ENCODE data around the gene PAQR5. TPM values are rescaled to one million over a fixed set of nuclear protein-coding genes. Genes with fewer than 3 reads are reported as not detected.

PAQR5 gene, protein sequence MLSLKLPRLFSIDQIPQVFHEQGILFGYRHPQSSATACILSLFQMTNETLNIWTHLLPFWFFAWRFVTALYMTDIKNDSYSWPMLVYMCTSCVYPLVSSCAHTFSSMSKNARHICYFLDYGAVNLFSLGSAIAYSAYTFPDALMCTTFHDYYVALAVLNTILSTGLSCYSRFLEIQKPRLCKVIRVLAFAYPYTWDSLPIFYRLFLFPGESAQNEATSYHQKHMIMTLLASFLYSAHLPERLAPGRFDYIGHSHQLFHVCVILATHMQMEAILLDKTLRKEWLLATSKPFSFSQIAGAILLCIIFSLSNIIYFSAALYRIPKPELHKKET
- not detected in 2 replicates for total RNA-seq

- ChIA-PET CTCF (no interaction called here), POLR2A (no interaction called here)
- TF ChIP-seq, protein P1, sequence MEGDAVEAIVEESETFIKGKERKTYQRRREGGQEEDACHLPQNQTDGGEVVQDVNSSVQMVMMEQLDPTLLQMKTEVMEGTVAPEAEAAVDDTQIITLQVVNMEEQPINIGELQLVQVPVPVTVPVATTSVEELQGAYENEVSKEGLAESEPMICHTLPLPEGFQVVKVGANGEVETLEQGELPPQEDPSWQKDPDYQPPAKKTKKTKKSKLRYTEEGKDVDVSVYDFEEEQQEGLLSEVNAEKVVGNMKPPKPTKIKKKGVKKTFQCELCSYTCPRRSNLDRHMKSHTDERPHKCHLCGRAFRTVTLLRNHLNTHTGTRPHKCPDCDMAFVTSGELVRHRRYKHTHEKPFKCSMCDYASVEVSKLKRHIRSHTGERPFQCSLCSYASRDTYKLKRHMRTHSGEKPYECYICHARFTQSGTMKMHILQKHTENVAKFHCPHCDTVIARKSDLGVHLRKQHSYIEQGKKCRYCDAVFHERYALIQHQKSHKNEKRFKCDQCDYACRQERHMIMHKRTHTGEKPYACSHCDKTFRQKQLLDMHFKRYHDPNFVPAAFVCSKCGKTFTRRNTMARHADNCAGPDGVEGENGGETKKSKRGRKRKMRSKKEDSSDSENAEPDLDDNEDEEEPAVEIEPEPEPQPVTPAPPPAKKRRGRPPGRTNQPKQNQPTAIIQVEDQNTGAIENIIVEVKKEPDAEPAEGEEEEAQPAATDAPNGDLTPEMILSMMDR (IDR thresholded peaks at IDR 0.05), result no peak
- Mint-ChIP-seq H3K36me3 (ENCODE audit: low read depth) (no peaks in the 10 kb centered on the region), H3K9me3 (no peaks in the 10 kb centered on the region), H3K4me1 (peaks cover 5% of the 10 kb centered on the region), H3K27ac (no peak within 1 kb of the TSS), H3K27me3 (peaks cover 49% of the 10 kb centered on the region), H3K4me3 (peak within 1 kb of the TSS; percentile 55)
- ATAC-seq (ENCODE audit: low read depth) (peak; percentile 31), DNase-seq (no peak)
- intact Hi-C loops (cut with micrococcal nuclease), result no loop called here
These were observed at the start of gene PAQR5 for GRCh38 chr15:69298697-69299441. Gene PAQR5, plus strand, starts transcription at chr15:69298912. Its CDS starts 61,169 bp downstream, at chr15:69360081.

DNA sequence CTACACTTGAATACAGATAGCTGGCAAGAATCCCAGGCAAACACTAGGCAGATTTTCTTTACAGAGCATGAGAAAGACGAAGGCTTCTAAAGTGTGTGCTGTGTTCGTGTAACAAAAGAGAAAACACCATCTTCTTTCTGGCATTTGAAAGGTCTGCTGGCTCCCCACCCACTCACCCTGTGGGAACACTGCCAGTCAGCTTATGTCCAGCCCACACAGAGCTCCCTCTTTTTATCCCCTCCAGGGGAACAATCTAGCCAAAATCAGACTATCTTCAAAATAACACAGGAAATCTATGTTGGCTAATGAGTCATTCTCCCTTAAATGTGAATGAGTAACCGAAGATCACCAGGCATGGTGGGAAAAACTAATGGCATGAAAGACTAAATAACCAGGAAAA lies 45.6 kb upstream of the PAQR5 start:
- Mint-ChIP-seq H3K4me3 (no peak overlapping the region), H3K36me3 (ENCODE audit: low read depth) (peaks cover 3% of the 10 kb centered on the region), H3K4me1 (no peaks in the 10 kb centered on the region), H3K27ac (no peak overlapping the region), H3K27me3 (no peaks in the 10 kb centered on the region), H3K9me3 (no peaks in the 10 kb centered on the region)
- TF ChIP-seq, protein P1 (IDR thresholded peaks at IDR 0.05), result no peak
- intact Hi-C loops (cut with micrococcal nuclease), result no loop called here
- DNase-seq (no peak), ATAC-seq (ENCODE audit: low read depth) (no peak)
- CTCF ChIA-PET, result no interaction called here
- POLR2A ChIA-PET, result no interaction called here

DNA sequence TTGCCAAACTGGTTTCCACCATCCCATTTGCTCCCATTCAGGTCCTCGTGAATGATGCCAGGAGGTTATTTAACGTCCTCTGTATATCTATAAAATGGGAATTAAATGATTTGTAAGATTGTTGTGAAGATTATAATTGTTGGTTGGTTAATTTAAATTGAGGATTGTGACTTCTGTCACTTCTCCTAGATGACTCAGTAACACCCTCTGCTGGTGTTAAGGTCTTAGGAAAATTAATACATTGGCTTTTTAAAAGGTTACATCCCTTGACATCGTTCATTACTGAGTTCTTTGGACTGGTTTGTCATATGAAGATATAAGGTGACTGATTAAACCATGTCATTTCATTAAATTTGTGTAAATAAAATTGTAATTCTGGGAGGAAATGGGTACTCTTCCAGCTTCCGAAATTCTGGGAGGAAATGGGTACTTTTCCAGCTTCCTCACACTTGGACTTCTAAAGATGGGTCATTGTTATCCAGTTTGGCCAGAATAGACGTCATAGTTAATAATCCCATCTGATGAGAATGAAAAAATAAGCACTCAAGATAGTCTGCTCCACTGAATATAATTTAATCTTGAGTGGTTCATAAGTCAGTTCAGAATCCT lies 33.3 kb upstream of the PAQR5 start:
- no peaks in the 10 kb centered on the region for H3K4me1 Mint-ChIP-seq
- POLR2A ChIA-PET, result no interaction called here
- H3K27me3 Mint-ChIP-seq, result no peaks in the 10 kb centered on the region
- no peaks in the 10 kb centered on the region for H3K36me3 Mint-ChIP-seq (ENCODE audit: low read depth)
- CTCF ChIA-PET, result interaction anchor here (1.0 kb wide), 1 partner anchor 206 kb away, joined by 4 read pairs; no protein-coding TSS in a partner anchor
- H3K27ac Mint-ChIP-seq, result no peak overlapping the region
- no peak for ATAC-seq (ENCODE audit: low read depth)
- H3K9me3 Mint-ChIP-seq, result no peaks in the 10 kb centered on the region
- DNase-seq, result no peak
- no peak overlapping the region for H3K4me3 Mint-ChIP-seq
- intact Hi-C loops (cut with micrococcal nuclease), result no loop called here
- TF ChIP-seq, protein P1 (IDR thresholded peaks at IDR 0.05), result no peak

GRCh38 chr15:69271217-69271616 lies 27.5 kb upstream of the PAQR5 start:
- Mint-ChIP-seq H3K4me3 (no peak overlapping the region), H3K4me1 (no peaks in the 10 kb centered on the region), H3K9me3 (no peaks in the 10 kb centered on the region), H3K27ac (no peak overlapping the region), H3K36me3 (ENCODE audit: low read depth) (no peaks in the 10 kb centered on the region), H3K27me3 (peaks cover 1% of the 10 kb centered on the region)
- TF ChIP-seq, protein P1 (IDR thresholded peaks at IDR 0.05), result no peak
- no peak for ATAC-seq (ENCODE audit: low read depth)
- ChIA-PET POLR2A (no interaction called here), CTCF (no interaction called here)
- intact Hi-C loops (cut with micrococcal nuclease), result no loop called here
- no peak for DNase-seq

DNA sequence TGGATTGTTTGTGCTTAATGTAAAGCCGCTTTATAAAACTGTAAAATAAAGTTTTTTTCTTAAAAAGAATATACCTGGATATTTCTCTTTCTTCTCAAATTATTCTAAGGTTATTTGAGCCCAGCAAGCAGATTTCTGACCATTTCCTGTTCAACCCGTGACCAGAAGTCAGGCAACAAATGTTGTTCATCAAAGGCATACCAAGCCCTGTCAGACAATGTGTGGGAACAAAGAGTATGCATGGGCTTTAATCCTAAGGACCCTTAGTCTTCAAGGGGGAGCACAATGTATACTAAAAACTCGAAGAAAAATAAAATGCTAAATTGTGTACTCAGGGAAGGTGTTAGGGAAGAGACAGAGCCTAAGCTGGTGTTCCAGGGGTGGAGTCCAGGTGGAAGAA lies 26.6 kb upstream of the PAQR5 start:
- no peaks in the 10 kb centered on the region for H3K4me1 Mint-ChIP-seq
- intact Hi-C loops (cut with micrococcal nuclease), result no loop called here
- ATAC-seq (ENCODE audit: low read depth), result no peak
- DNase-seq, result no peak
- POLR2A ChIA-PET, result no interaction called here
- H3K27ac Mint-ChIP-seq, result no peak overlapping the region
- TF ChIP-seq, protein P1 (IDR thresholded peaks at IDR 0.05), result no peak
- H3K9me3 Mint-ChIP-seq, result no peaks in the 10 kb centered on the region
- no peak overlapping the region for H3K4me3 Mint-ChIP-seq
- H3K27me3 Mint-ChIP-seq, result peaks cover 2% of the 10 kb centered on the region
- no peaks in the 10 kb centered on the region for H3K36me3 Mint-ChIP-seq (ENCODE audit: low read depth)
- CTCF ChIA-PET, result no interaction called here

Data from activated B cell treated with CpG ODN at 0.5 μM for 24 hours (primary cell).